ENCODE data around the gene ZNF343. TPM values are rescaled to one million over a fixed set of nuclear protein-coding genes. Genes with fewer than 3 reads are reported as not detected.
"Not testable (repeated sequence)": the region's sequence is repeated elsewhere in the genome, so short reads cannot be mapped to it uniquely, and the experiment has no call there.

Gene ZNF343
- total RNA-seq, 4 donors from 2014 or later: 6.8 to 14.8 (median 8.4) TPM

- DNase-seq (ENCODE audit: low spot score): no peak
- no peak for TF ChIP-seq CTCF (IDR thresholded peaks at IDR 0.05)
- ATAC-seq (ENCODE audit: low FRiP score): no peak
These were observed 20.1 kb upstream of the ZNF343 start for GRCh38 chr20:2528671-2529271.

DNA sequence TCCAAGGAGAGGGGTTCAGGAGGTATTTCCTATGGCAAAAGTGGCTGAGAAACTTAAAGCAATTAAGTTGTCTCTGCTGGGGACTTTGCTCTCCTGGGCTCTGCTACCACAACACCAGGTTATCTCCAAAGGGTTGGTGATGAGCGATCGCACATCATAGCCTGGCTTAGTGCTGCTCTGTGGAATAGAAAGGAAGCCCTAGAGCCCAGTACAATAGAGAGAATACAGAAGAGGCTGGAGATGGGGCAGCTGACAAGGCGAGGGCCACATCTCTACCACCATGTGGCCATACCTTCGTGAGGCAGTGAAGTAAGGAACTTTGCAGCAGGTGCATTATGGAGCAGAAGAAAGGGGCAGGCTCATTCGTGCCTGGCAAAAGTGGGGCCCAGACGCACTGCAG, 19.0 kb upstream of the ZNF343 start:
- no peak for TF ChIP-seq CTCF (IDR thresholded peaks at IDR 0.05)
- ATAC-seq (ENCODE audit: low FRiP score) (no peak), DNase-seq (ENCODE audit: low spot score) (no peak)

GRCh38 chr20:2526218-2526583, 17.5 kb upstream of the ZNF343 start:
- not testable (repeated sequence) for ATAC-seq (ENCODE audit: low FRiP score); DNase-seq (ENCODE audit: low spot score)

- peak; percentile 61 for ATAC-seq (ENCODE audit: low FRiP score)
- DNase-seq (ENCODE audit: low spot score): no peak
- TF ChIP-seq CTCF (IDR thresholded peaks at IDR 0.05): no peak
These were observed 16.2 kb upstream of the ZNF343 start for GRCh38 chr20:2524709-2525506.

- peak; percentile 78 for ATAC-seq (ENCODE audit: low FRiP score)
These were observed 15.4 kb upstream of the ZNF343 start for GRCh38 chr20:2523919-2524708.

GRCh38 chr20:2522826-2523429, 14.2 kb upstream of the ZNF343 start:
- DNase-seq (ENCODE audit: low spot score); ATAC-seq (ENCODE audit: low FRiP score): not testable (repeated sequence)

More at GRCh38 chr20:2523919-2524708, 15.4 kb upstream of the ZNF343 start:
- peak; percentile 82 for DNase-seq (ENCODE audit: low spot score)
- TF ChIP-seq CTCF (IDR thresholded peaks at IDR 0.05): peak in 1 of 3 donors; percentile 97

DNA sequence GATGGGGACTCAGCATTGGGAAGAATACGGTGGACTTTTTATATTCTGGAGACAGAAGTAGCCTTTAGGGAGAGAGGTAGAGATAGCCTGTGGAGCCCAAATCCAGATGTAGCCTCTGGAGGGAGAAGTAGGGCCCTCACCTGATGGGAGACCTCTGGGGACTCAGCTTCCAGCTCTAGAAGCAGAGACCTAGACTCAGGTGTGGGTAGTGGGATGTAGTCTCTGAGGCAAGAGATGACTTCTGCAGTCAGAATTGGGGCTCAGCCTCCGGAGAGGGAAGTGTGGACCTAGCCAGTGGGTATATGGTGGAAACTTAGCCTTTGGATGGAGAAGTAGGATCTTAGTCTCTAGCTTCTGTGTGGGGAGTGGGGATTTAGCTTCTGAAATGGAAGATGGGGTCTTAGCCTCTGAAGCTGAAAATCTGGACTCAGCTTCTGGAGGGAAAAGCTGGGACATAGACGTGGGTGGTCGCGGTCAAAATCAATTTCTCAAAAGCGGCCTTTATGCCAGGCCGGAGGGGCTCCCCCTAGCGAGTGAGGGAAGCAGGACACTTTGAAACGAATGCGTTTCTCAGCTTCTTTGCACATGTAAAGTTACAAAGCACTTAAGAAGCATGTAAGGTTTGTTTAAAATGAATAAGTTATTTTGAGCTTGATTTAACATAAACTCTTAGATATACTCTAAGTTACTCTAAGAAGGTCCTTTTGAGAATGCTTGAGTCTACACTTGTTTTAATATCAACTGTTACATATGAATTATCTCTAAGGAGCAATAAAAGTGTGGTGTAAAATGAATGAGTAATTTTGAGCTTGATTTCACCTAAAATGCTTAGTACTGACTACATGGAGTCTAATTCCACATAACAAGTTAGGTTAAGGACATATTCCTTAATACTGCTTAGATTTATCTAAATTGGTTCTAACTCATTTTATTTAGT, 12.9 kb upstream of the ZNF343 start:
- TF ChIP-seq CTCF (IDR thresholded peaks at IDR 0.05): peak in 1 of 3 donors; percentile 22
- ATAC-seq (ENCODE audit: low FRiP score) (no peak), DNase-seq (ENCODE audit: low spot score) (no peak)

Data from omental fat pad (tissue), 4 donors.